Endodermal cell (in vitro differentiated cells): ENCODE data around the gene TUBB8. TPM values are rescaled to one million over a fixed set of nuclear protein-coding genes. Genes with fewer than 3 reads are reported as not detected.
"Not testable (repeated sequence)": the region's sequence is repeated elsewhere in the genome, so short reads cannot be mapped to it uniquely, and the experiment has no call there.

ENCODE experiments used
- DNase-seq: peaks from one replicate; pipeline ENCODE4 v3.0.0-alpha.2; 2017
- H3K27ac ChIP-seq: 2 replicates; pipeline ENCODE4 v1.5.1; 2013; ENCODE audit warnings: mild to moderate bottlenecking, low read depth, low read length, moderate library complexity
- H3K27me3 ChIP-seq: 2 replicates; pipeline ENCODE4 v1.6.1; 2013; ENCODE audit warnings: mild to moderate bottlenecking, low read length, moderate library complexity; ENCODE audit not compliant: insufficient read depth, control insufficient read depth, poor library complexity, severe bottlenecking
- H3K36me3 ChIP-seq: 2 replicates; pipeline ENCODE4 v1.7.0; 2013; ENCODE audit warnings: mild to moderate bottlenecking, low read length, moderate library complexity; ENCODE audit not compliant: control insufficient read depth, insufficient read depth
- H3K4me1 ChIP-seq: one replicate; pipeline ENCODE4 v1.7.0; 2013; ENCODE audit warnings: low read length; ENCODE audit not compliant: control insufficient read depth, insufficient read depth
- H3K4me3 ChIP-seq: 2 replicates; pipeline ENCODE4 v1.5.1; 2013; ENCODE audit warnings: mild to moderate bottlenecking, low read length, moderate library complexity
- H3K9ac ChIP-seq: 2 replicates; pipeline ENCODE4 v1.6.1; 2013; ENCODE audit warnings: mild to moderate bottlenecking, low read length, moderate library complexity; ENCODE audit not compliant: poor library complexity, severe bottlenecking; ENCODE audit errors: extremely low read depth
- H3K9me3 ChIP-seq: 2 replicates; pipeline ENCODE4 v1.6.1; 2013; ENCODE audit warnings: mild to moderate bottlenecking, low read length, moderate library complexity; ENCODE audit not compliant: control insufficient read depth
- H3K27ac Mint-ChIP-seq: 2 replicates; pipeline ENCODE4 v1.8.0; 2020; ENCODE audit warnings: mixed read lengths
- H3K27me3 Mint-ChIP-seq: 2 replicates; pipeline ENCODE4 v1.8.0; 2021; ENCODE audit warnings: mild to moderate bottlenecking, mixed read lengths; ENCODE audit not compliant: insufficient read depth
- H3K36me3 Mint-ChIP-seq: 2 replicates; pipeline ENCODE4 v1.8.0; 2020; ENCODE audit warnings: low read depth, mixed read lengths
- H3K4me1 Mint-ChIP-seq: 2 replicates; pipeline ENCODE4 v1.8.0; 2020; ENCODE audit warnings: mixed read lengths
- H3K4me3 Mint-ChIP-seq: 2 replicates; pipeline ENCODE4 v1.8.0; 2020; ENCODE audit warnings: mild to moderate bottlenecking, moderate library complexity, mixed read lengths
- H3K9me3 Mint-ChIP-seq: 2 replicates; pipeline ENCODE4 v1.8.0; 2020; ENCODE audit warnings: mild to moderate bottlenecking, mixed read lengths
- WGBS, 2 experiments: methylation state at CpG; one replicate each; pipeline versions ENCODE4 v1.1.5 to v1.1.7; 2013; ENCODE audit warnings: missing lambda C conversion rate in 2 of 2, mixed read lengths in 1 of 2; ENCODE audit not compliant: insufficient coverage in 1 of 2, insufficient read length in 1 of 2; 5-methylcytosine and 5-hydroxymethylcytosine counted together
- total RNA-seq, 2 donors: library from RNA; stranded (reverse); fragmentation: NEBNext Ultra II Directional in 1 of 2; extraction: Animal tissue kit (Norgen Biotek cat#: 25700) in 1 of 2; gene quantifications; 2 replicates in 1 of 2; 3 replicates in 1 of 2; pipeline ENCODE4 v1.2.1, GENCODE V29; 2021
- TF ChIP-seq, protein P1 (sequence below): fragments of 200-600 bp; sonication (generic); conservative IDR thresholded peaks from 2 replicates; pipeline ENCODE4 v1.5.0; 2021; ENCODE audit warnings: antibody characterized with exemption, mild to moderate bottlenecking

The TUBB8 gene
- total RNA-seq, 2 donors from 2014 or later: 0.90 to 1.9 TPM

DNA sequence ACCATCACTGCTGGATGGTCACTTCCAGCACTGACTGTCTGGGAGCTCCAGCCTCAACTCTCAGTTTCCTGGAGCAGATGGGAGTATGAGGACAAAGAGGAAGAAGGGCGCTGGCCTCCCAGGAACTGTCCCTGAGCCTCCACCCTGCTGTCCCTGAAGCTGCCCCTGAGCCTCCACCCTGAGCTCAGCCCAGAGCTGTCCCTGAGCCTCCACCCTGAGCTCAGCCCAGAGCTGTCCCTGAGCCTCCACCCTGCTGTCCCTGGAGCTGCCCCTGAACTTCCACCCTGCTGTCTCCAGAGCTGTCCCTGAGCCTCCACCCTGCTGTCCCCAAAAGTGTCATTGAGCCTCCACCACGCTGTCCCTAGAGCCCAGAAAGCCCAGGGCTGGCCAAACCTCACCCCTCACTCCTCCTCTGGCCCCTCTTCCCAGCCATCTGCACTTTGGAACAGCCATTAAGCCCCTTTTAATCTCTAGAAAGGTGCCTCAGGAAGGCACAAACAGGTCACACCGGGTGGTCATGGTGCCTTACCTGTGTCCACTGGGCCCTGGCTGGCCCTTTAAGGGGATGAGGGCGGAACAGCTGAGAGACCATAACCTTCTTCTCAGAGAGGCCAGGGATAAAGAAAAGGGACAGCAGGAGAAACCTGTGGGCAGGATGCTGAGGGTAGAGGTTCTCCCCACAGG, 30.6 kb upstream of the TUBB8 start:
- no peak overlapping the region for H3K9ac ChIP-seq
- H3K4me1 ChIP-seq: no peaks in the 10 kb centered on the region
- H3K9me3 ChIP-seq: no peaks in the 10 kb centered on the region
- Mint-ChIP-seq H3K9me3 (no peaks in the 10 kb centered on the region), H3K4me3 (no peak overlapping the region), H3K36me3 (no peaks in the 10 kb centered on the region), H3K27ac (no peak overlapping the region), H3K27me3 (peaks cover 59% of the 10 kb centered on the region), H3K4me1 (no peaks in the 10 kb centered on the region)
- no peaks in the 10 kb centered on the region for H3K36me3 ChIP-seq
- H3K4me3 ChIP-seq: no peak overlapping the region
- no peak overlapping the region for H3K27ac ChIP-seq
- no peak for DNase-seq
- TF ChIP-seq, protein P1, sequence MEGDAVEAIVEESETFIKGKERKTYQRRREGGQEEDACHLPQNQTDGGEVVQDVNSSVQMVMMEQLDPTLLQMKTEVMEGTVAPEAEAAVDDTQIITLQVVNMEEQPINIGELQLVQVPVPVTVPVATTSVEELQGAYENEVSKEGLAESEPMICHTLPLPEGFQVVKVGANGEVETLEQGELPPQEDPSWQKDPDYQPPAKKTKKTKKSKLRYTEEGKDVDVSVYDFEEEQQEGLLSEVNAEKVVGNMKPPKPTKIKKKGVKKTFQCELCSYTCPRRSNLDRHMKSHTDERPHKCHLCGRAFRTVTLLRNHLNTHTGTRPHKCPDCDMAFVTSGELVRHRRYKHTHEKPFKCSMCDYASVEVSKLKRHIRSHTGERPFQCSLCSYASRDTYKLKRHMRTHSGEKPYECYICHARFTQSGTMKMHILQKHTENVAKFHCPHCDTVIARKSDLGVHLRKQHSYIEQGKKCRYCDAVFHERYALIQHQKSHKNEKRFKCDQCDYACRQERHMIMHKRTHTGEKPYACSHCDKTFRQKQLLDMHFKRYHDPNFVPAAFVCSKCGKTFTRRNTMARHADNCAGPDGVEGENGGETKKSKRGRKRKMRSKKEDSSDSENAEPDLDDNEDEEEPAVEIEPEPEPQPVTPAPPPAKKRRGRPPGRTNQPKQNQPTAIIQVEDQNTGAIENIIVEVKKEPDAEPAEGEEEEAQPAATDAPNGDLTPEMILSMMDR: no peak
- H3K27me3 ChIP-seq: peaks cover 11% of the 10 kb centered on the region
- 70 to 76% methylated on average over 3 to 4 of the region's 4 CpGs for WGBS, 2 experiments

DNA sequence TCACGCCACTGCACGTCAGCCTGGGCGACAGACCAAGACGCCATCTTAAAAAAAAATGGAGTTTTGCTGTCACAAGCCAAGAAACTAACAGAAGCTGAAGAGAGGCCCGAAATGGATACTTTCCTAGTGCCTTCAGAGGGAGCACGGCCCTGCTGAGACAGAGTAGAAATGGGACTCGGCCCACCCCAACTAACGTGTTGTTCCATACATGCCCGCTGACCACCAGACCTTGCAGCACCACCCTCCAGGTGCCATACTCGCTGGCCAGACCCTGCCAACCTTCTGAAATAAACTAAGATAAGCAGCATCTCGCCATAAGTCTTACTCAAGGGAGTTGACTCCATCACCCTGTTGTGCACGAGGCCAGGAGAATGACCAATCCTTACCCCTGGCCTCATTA, 29.5 kb upstream of the TUBB8 start:
- no peak overlapping the region for H3K4me3 Mint-ChIP-seq
- H3K4me1 ChIP-seq: no peaks in the 10 kb centered on the region
- 86 to 94% methylated on average over 12 of the region's 12 CpGs for WGBS, 2 experiments

DNA sequence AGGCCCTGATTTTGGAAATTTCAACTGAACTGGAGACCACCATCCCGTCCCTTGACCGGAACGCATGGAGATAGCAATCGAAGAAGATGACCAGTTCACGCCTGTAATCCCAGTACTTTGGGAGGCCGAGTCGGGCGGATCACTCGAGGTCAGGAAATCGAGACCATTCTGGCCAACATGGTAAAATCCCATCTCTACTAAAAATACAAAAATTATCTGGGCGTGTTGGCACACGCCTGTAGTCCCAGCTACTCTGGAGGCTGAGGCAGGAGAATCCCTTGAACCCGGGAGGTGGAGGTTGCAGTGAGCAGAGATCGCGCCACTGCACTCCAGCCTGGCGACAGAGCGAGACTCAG, 25.1 kb upstream of the TUBB8 start:
- DNase-seq, H3K4me1 ChIP-seq, H3K9me3 Mint-ChIP-seq, H3K36me3 ChIP-seq, H3K9me3 ChIP-seq, H3K9ac ChIP-seq, H3K36me3 Mint-ChIP-seq, H3K27ac Mint-ChIP-seq, H3K27ac ChIP-seq, H3K4me1 Mint-ChIP-seq: not testable (repeated sequence)
- Histone ChIP-seq H3K27me3 (peaks cover 21% of the 10 kb centered on the region), H3K4me3 (peak overlapping the region; percentile 82)
- H3K4me3 Mint-ChIP-seq: peak overlapping the region; percentile 77
- WGBS, 2 experiments: 47 to 54% methylated on average over 17 of the region's 17 CpGs
- peaks cover 51% of the 10 kb centered on the region for H3K27me3 Mint-ChIP-seq

More for the DNA sequence above, 29.5 kb upstream of the TUBB8 start:
- peaks cover 2% of the 10 kb centered on the region for H3K4me1 Mint-ChIP-seq
- H3K27me3 Mint-ChIP-seq: peaks cover 63% of the 10 kb centered on the region
- no peaks in the 10 kb centered on the region for H3K9me3 Mint-ChIP-seq
- no peak overlapping the region for H3K9ac ChIP-seq
- DNase-seq: no peak
- no peak overlapping the region for H3K27ac ChIP-seq
- H3K9me3 ChIP-seq: no peaks in the 10 kb centered on the region
- no peak overlapping the region for H3K4me3 ChIP-seq
- peaks cover 14% of the 10 kb centered on the region for H3K27me3 ChIP-seq
- no peak overlapping the region for H3K27ac Mint-ChIP-seq
- TF ChIP-seq, protein P1: no peak
- H3K36me3 ChIP-seq: no peaks in the 10 kb centered on the region
- H3K36me3 Mint-ChIP-seq: no peaks in the 10 kb centered on the region
